M059J (cell line): ENCODE measurements around the gene SLC8A1. TPM values are rescaled to one million over a fixed set of nuclear protein-coding genes. Genes with fewer than 3 reads are reported as not detected.
A peak's percentile ranks its signal among the peaks of the same experiment; 100 is the strongest.

Source experiments
- DNase-seq: peaks from one replicate; pipeline ENCODE4 v3.0.0-alpha.2; 2012; ENCODE audit warnings: low read depth
- total RNA-seq: library from RNA; depleted of rRNA; stranded (reverse); fragments of >200 nt; shearing (Covaris generic); gene quantifications from 2 replicates; pipeline ENCODE4 v1.2.3, GENCODE V29; 2014

Gene SLC8A1
- total RNA-seq, 1 experiment from 2014 or later, result 1.9 TPM

DNA sequence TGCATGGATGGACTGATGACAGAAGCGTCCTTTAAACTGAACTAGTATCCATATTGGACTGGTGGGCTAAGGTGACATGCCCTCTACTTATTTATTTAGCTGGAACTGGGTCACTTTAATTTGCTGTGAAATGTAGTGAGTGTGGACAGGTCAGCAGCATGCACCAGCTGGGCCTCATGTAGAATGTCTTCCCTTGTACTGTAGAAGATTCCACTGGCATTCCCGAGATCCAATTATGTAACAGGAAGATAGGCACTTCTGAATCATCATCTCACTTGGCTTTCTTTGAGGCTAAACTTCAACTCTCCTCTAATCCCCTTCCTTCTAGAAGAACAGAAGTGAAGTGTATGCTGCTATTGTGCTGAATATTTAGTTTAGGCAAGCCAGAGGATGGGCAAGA lies 296.2 kb downstream of the SLC8A1 start:
- no peak for DNase-seq

DNA sequence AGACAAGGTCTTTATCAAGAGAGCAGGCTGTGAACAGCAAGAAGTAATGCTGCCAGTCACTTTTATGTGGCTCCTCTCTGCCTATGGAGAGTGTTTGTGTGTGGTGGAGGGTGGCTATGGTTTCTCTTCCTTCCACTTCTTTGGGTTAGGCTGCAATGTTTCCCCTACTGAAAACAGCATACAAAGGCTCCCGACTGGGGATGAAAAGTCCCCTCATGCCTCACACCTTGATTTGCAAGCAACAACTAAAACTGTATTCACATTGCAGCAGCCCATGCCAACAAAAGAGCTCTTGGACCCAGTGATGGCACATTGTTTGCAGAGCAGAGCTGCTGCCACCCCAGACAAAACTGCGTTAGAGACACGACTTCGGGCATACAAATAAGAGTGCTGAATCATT lies 301.6 kb downstream of the SLC8A1 start:
- no peak for DNase-seq

DNA sequence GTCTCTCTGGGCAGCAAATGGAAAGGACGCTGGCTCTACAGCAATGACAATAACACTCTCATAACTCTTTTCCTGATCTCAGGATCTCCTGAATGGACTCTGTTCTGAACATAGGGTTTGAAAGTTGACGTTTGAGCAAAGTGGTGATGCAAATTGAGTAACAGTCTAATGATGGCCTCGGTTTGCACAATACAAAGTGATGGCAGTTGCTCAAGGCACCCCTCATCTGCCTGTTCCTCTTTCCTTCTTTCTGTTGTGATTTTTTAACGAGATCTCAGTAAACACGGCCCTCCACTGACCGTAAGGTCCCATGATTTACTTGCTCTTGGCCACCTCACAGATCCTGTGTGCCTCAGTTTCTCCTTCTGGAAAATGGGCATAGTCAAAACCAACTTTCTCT lies 303.6 kb downstream of the SLC8A1 start:
- DNase-seq, result no peak

DNA sequence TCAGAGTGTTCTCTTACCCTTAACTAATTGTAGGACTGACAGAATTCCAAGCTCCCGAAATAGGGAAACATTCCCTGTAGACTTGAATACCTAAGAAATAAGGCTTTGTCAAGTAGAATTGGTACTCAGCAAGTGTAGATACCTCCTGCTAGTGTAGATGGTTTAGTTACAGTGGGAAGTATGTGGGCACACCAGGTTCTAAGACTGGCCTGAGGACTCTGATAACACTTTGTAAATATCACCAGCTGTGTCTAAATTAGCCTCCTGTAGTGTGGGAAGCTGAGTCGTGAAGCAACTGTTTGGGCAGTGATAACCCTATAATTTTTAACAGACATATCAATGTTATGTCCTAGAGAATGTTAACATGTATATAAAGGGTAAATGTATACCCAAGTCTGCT lies 304.5 kb downstream of the SLC8A1 start:
- no peak for DNase-seq

DNA sequence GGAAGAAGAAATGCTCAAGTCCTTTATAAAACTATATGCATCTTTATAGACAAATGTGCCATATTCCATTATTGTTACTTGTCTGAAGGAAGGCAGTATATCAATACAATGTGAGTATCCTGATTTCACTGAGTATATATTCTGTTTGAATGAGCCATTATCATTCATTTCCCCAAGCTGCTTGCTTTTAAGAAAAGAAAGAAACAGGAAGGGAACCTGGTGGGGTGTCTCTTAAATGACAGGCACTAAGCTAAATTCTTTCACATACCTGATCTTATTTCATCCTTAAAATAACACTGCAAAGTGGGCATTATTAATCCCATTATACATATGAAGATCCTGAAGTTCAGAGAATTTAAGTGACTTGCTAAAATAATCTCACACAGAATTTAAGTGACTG lies 307.9 kb downstream of the SLC8A1 start:
- DNase-seq, result no peak

DNA sequence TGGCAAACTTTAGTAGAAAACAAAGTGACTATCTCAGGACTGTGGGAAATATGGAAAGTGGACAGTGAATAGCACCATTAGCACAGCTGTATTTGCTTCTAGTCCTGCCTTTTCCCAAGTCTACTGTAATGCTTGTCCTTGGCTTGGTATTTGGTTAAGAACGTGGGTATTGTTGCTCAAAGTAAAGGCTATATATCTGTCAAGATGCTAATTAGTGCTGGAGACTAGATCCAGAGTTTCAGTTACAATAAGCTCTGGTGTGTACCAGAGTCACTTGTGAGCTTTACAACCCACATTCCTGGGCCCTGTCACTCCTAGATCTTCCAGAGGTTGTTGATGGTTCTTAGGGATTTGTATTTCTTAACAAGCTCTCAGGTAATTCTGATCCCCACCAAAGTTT lies 313.6 kb downstream of the SLC8A1 start:
- no peak for DNase-seq

DNA sequence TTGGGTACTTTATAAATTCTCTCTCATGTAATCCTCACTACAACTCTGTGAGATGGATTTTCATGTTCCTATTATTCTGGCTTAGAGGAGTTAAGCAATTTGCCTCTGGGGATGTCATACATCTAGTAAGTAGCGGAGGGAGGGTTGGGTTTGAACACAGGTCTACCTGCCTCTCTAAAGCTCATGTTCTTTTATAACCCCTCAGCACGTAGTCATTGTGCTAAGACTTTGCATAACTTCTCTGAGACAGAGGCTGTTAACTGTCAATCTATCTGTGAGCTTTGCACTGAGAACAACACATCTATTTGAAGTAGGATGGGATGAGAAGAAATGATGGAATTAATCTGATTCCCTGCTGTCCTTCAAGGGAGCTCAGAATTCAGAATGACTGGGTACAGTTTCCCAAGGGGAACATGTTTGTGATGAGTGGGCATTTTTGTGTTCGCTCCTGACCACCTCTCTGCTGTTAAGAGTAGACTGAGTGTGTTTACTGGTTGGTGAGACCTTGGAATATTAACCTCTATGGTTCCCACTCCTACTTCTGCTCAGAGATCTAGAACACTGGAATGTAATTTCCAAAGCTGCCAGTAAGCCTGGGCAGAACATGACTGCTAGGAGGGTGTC lies 320.7 kb downstream of the SLC8A1 start:
- DNase-seq, result no peak

DNA sequence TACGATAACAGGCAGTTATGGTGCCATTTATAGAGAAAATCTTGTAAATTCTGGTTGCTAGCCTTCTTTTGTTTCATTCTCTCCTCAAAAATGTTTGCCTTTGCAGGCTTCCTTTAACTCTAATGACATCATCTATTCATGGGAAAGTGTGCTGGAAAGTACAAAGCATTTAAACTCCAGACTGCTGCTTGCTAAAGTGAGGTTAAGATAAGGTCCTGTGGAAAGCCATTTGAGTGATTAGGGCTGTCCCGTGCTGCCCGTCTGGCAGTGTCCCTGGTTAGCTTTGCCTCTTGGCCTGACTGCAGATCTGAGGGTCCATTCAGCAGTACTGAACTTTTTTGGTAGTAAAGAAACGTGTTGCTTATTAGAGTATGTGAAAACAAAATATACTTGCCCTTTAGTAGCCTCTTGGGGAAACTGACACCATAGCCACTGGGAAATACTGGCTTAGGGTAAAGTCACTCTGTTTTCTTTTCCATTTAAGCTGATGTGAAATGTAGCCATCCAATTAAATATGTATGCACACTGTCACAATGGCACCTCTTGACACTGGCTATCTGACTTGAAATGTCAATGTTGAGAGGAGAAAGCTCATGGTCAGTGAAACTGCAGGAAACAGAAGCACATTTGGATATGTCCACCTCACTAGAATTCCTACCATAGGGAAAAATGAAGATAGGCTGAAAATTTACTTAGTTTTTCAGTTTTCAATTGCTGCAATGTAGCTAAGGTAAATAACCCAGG lies 321.5 kb downstream of the SLC8A1 start:
- DNase-seq, result no peak

DNA sequence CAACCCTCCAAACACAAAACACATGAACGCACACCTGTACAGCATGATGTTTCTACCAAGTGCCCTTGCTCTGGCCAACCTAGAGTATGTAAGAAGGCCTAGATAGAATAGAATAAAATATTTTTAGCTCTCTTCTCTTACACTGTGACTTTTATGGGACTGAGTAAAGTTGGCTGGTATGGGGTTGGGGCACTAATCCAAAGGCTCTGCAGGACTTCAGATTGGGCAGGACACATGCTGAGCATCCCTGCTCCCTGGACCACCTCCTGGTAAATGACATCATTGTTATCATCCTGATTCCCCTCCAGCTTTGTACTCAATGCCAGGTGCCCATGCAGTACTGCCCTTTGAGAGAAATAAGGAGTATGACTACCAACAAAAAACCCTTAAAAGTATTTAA lies 322.2 kb downstream of the SLC8A1 start:
- DNase-seq, result no peak

DNA sequence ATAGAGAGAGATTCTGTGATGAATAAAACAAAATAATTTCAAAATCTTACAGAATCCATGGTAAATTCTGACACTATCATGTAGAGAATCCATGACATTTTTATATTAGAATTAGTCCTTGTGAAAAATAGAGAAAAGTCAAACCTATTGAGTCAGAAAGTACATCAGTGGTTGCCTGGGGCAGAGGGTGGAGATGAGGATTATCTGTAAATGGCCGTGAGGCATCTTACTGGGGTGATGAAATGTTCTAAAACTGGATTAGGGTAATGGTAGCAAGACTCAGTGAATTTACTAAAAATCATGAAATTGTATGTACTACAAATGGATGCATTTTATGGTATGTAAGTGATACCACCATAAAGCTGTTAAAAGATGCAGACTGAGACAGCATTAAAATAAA lies 323.1 kb downstream of the SLC8A1 start:
- DNase-seq, result no peak

DNA sequence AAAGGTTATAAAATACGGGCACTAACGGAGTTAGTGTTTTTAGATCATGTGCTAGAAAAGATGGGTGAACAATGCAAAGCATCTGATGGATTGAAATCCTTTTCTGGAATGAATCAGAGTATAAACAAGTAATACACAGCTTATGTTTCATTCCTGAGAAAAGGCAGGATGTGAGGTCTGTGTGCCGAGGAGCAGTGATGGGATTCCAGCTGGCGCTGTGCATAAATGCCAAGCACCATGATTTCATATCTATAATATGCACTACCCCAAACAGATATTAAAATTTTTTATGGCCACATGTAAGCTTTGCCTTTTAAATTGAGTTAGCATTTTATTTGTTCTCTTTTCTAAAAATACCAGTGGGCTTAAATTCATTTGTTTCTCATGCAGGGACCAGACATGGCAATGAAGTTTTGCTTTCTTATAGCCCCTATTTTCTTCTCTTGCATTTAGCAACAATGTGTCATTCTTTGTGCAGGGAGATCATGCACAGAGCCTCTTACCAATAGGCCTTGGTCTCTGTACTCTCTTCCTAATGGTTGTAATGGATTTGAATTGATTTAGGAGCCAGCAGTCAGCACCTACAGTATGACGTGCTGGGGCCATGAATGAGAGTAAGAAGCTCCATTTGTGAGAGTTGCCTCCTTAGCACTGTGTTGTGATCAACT lies 323.9 kb downstream of the SLC8A1 start:
- DNase-seq, result no peak

DNA sequence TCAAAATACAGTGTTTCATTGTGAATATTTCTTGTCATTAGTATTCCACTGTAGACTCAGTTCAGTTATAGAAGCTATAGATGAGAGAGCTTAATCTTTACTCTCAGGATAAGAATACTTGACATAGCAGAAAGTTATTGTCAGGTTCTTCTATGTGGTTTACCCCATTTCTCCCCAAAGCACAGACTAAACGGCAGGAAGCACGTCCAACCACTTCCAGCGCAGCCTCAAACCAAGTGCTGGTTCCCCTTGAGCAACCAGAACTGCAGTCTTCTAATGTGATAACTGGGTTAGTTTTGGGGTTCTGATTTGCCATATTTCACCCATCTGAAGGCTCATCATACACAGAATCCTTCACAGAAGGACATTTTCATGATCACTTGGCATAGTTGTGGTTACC lies 324.7 kb downstream of the SLC8A1 start:
- DNase-seq, result no peak

DNA sequence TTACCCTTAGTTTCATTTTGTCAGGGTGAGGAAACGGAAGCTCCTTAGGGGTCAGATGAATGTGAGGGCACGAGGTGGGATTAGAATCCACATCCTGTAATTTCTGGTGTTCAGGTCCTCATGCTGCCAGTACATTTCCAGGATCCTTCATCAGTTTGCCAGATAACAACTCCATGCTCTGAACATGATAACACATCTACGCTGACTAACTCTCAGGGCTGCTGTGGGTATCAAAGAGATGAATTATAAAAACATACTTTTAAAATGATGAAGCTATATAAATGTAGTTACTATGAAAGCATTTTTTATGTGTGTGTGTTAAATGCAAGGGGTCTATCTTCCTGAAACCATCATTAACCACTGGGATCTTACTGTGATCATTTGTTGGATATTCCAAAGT lies 325.9 kb downstream of the SLC8A1 start:
- DNase-seq, result no peak

DNA sequence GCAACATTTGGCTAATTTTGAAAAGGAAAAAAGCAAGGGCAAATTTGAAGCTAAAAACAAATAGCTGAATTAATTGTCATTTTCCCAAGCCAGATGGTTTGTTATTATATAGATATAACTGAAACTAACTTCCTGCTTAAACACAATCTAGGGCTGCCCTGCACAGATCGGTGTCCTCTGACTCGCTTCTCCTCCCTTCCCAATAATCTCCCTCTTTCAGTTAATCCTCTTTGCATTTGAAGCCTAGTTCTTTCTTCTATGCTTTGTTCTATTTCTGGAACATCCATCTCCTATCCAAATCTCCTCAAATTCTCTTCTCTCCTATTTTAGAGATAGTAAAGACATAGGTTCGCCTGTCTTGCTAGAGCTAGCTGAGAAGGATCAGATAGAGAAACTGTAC lies 328.1 kb downstream of the SLC8A1 start:
- DNase-seq, result no peak

DNA sequence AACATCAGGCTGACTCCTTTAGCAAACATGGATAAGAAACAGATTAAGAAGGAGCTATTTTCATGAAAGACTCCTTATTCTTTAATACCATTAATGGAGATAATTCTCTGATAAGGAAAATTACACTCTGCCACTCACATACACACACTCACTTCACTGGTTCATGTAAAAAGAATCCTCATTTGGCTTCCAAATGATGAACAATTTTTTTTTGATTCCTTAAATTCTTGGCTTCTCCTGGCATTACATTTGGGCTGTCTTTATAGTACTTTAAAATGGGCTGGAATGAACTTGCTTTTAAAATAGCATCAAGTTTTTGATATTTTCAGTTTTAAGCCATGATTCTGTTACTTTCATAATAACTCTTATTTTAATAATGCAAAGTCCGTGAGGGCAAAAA lies 328.6 kb downstream of the SLC8A1 start:
- no peak for DNase-seq

DNA sequence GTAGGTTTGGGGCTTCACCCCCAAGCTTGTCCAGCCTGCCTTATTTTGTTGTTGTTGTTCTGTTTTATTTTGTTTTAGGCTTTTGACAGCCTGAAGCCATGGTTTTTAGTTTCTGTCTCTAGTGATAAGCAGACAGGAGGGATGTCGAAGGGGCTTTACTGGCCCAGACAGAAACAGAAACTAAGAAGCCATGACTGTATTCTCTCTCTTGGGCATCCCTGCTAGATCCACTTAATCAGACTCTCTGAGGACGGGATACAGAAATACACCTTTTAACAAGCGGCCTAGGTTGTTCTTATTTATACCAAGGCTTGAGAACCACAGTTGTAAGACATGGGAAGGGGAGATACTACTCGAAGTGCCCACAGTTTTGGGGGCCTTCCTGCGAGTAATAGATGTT lies 330.9 kb downstream of the SLC8A1 start:
- no peak for DNase-seq

DNA sequence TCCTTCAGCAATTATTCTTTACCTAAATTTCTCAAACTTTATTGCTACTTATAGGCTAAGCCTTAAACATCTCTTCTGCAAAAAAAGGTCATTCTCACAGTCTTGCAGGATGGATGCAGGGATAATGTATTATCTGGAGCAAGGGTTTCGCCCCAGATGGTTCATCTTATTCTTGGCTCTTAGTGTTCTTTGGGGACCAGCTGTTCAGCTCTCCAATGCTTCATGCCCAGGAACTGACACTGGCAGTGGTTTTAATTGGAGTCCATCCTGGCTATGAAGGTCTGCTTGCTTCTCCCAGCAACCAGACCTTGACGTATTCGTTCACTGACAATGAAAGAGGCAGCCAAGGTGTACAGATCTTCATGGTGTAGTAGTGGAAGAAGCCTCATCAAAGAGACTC lies 331.9 kb downstream of the SLC8A1 start:
- no peak for DNase-seq

DNA sequence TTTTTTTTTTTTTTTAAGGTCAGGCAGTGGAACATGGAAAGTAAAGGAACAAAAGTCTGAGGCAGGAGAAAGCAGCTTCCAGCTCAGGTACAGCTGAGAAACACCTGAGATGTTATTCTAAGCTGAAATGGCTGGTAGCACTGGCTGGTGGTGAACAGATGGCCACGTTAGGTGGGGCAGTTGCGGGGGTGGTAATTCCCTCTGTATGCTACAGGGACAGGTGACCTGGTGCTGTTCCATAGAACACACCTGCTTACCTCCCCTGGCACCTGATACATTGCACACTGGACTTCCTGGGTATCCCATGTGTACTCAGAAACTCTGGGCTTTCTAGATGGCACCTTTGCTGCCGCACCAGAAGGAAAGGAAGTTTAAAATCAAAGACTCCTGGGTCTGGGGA lies 333.3 kb downstream of the SLC8A1 start:
- no peak for DNase-seq

DNA sequence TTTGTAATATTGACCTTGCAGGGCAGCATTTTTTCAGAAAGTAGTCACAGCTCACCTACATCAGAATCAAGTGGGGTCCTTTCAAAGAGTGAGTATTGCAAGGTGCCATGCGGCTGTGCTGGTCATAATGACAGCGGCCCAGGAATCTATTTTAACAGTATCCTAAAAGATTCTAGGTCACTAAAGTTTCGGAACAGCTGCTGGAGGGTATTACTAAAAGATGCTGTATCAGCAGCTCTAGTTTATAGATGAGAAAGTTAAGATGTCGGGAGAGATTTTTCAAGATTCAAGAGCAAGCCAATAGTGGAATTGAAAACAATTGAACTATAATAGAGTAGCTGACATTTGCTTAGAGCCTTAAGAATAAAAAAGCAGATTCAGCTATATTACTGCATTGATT lies 336.0 kb downstream of the SLC8A1 start:
- no peak for DNase-seq

DNA sequence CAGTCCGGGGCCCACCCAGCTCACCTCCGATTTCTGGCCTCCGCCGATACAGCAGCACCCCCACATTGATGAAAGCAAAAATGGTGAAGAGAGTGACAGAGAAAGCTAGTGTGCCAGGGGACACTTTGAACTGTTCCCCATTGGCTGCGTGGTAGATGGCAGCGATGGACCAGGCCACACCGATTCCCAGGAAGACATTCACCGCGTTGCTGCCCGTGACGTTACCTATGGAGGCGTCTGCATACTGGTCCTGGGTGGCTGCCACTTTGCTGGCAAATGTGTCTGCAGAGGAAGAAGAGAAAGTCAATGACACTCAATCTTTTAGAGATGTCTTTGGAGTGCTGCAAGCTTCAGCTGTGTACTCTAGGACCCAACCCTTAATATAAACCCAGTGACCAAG lies 336.5 kb downstream of the SLC8A1 start:
- DNase-seq, result no peak

DNA sequence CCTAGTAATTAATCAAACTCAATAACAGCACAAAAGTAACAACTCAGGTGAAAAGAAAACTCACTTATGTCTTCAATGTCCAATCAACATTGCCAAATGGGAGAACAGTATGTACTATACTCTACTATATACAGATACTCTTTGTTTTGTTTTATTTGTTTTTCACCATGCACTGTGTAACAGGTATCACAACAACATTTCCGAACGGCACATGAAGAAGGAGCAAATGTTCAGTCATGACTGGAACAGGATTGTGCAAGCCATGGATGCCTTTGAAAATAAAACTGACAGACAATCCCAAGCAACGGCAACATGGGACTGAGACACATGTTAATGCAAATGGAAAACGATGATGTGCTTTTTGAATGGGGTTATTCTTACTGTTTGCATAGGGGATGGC lies 337.9 kb downstream of the SLC8A1 start:
- DNase-seq, result no peak

DNA sequence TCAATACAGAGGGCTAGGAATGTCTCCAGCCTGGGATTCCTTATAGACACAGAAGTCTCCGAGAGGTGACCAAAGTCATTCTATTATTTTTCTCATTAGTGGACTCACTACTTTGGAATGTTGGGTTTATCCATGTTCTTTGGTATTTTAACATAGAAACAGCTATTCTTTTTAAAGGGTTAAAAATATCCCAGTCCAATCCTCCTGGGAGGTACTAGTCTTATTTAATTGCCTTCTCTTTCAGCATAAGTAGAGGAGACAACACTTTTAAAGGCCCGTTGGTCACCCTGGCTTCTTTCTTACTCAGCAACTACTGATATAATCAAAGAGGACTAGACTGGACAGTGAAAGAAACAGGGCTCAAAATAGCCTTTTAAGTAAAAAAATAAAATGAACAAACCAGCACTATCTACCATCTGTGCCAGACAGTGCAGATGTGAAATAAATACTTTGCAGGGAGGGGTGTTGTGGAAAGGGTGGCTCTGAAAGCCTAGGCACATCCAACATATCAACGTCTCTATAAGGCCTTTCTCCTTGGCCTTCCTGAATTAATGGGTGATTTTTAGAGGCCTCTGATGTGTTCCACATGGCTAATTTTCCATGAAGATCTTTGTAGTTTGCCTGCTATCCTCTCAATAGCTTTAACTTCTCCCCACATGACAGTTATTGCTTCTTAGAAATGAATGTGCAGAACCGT lies 338.5 kb downstream of the SLC8A1 start:
- DNase-seq, result peak; percentile 54

DNA sequence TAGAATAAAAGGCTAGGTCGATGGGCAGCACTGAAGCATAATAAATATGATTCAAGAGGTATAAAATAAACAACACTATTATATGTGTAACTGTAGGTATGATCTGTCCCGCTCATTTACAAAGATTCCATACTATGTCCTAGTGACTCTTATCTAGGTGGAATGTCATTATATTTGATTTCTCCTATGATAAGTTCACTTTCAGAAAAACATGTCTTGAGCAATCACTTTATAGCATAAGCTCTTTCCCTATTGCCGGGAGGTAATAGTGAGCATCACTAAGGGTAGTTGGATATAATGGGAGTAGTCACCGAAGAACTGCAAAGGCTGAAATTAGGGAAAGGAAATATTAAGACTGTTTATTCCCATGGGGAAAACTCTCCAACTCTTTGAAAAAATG lies 342.5 kb downstream of the SLC8A1 start:
- no peak for DNase-seq
